ENCODE data around the gene UGT8. TPM values are rescaled to one million over a fixed set of nuclear protein-coding genes. Genes with fewer than 3 reads are reported as not detected.

UGT8 gene
- total RNA-seq, 1 experiment from 2014 or later = 15.7 TPM

GRCh38 chr4:114725066-114725465, 126.5 kb downstream of the UGT8 start:
- peak overlapping the region in 2 of 3 experiments; percentile 30 to 71; a peak in 3 of 7 replicates for H3K27ac Mint-ChIP-seq
- no peaks in the 10 kb centered on the region for H3K9me3 ChIP-seq (ENCODE audit: control insufficient read depth, low read depth, low read length)
- H3K27me3 ChIP-seq (ENCODE audit: insufficient read depth, low read length) = no peaks in the 10 kb centered on the region
- peaks cover 0 to 2% of the 10 kb centered on the region in 2 experiments; a peak in 2 of 5 replicates for H3K9me3 Mint-ChIP-seq
- H3K4me1 ChIP-seq (ENCODE audit: insufficient read depth, low read length) = no peaks in the 10 kb centered on the region; the same call in 1 of the 2 replicates
- no peak overlapping the region for H4K8ac ChIP-seq (replicated peaks; ENCODE audit: insufficient read length, low read depth, low read length)
- no peak for TF ChIP-seq CTCF (conservative IDR thresholded peaks at IDR 0.05)
- peaks cover 20 to 36% of the 10 kb centered on the region in 2 experiments for H3K4me1 Mint-ChIP-seq
- H4K91ac ChIP-seq (ENCODE audit: insufficient read length, low read depth, low read length) = no peak overlapping the region
- H3K27me3 Mint-ChIP-seq (ENCODE audit: low read depth) = no peaks in the 10 kb centered on the region
- H3K27ac ChIP-seq (ENCODE audit: insufficient read length, low read depth, low read length) = no peak overlapping the region
- no peak overlapping the region for H3K4ac ChIP-seq (ENCODE audit: low read depth, low read length)
- no peak overlapping the region for H2BK5ac ChIP-seq (ENCODE audit: insufficient read length, low read length)
- no peak overlapping the region for H3K4me3 Mint-ChIP-seq
- H2BK20ac ChIP-seq (ENCODE audit: low read depth, low read length, poor library complexity, severe bottlenecking) = no peak overlapping the region
- no peak overlapping the region for H3T11ph ChIP-seq (ENCODE audit: low read length)
- H2BK15ac ChIP-seq (ENCODE audit: low read depth, low read length) = no peak overlapping the region
- H4K20me1 ChIP-seq (ENCODE audit: control insufficient read depth, insufficient read depth, insufficient read length) = no peaks in the 10 kb centered on the region
- no peak overlapping the region for H4K5ac ChIP-seq (ENCODE audit: insufficient read length, low read depth, low read length)
- no peak overlapping the region for H2AFZ ChIP-seq (ENCODE audit: low read length)
- no peak overlapping the region for H3K4me2 ChIP-seq (ENCODE audit: insufficient read depth, insufficient read length, low read length)
- H2BK120ac ChIP-seq (ENCODE audit: low read depth, low read length, poor library complexity, severe bottlenecking) = no peak overlapping the region
- no peak overlapping the region for H3K18ac ChIP-seq (ENCODE audit: insufficient read length, low read depth, low read length)
- no peak overlapping the region for H2AK5ac ChIP-seq (ENCODE audit: insufficient read length, low read length)
- H3K9ac ChIP-seq (ENCODE audit: extremely low read depth, insufficient read length, low read length) = no peak overlapping the region
- peaks cover 0 to 5% (median 2%) of the 10 kb centered on the region in 3 experiments; a peak in 3 of 7 replicates for H3K36me3 Mint-ChIP-seq (ENCODE audit: insufficient read depth in 1 of 3, low read depth in 3 of 3)
- no peaks in the 10 kb centered on the region for H3K79me1 ChIP-seq (ENCODE audit: insufficient read depth, low read depth, low read length, poor library complexity, severe bottlenecking)
- WGBS (ENCODE audit: extremely low coverage, insufficient read length, low lambda C conversion rate) = no CpG with 5 or more reads among the region's 6 CpGs
- H2BK12ac ChIP-seq (ENCODE audit: insufficient read length, low read depth, low read length) = no peak overlapping the region
- H3K14ac ChIP-seq (ENCODE audit: insufficient read depth, low read length) = no peak overlapping the region
- H3K23ac ChIP-seq (ENCODE audit: insufficient read length, low read depth, low read length) = no peak overlapping the region
- H3K79me2 ChIP-seq (ENCODE audit: insufficient read depth, low read length) = no peaks in the 10 kb centered on the region
- no peaks in the 10 kb centered on the region for H3K23me2 ChIP-seq (ENCODE audit: insufficient read length, low read depth, low read length, poor library complexity, severe bottlenecking)
- H3K56ac ChIP-seq (ENCODE audit: insufficient read length, low read depth, low read length) = no peak overlapping the region
- no peak for DNase-seq

All from H9 (cell line).